ENCODE results near the gene NMUR1. TPM values are rescaled to one million over a fixed set of nuclear protein-coding genes. Genes with fewer than 3 reads are reported as not detected.

The NMUR1 gene
- total and polyA plus RNA-seq, 2 donors (not counting 3 experiments of a cell fraction or from before 2014, with no cell fraction given), result not detected

DNA sequence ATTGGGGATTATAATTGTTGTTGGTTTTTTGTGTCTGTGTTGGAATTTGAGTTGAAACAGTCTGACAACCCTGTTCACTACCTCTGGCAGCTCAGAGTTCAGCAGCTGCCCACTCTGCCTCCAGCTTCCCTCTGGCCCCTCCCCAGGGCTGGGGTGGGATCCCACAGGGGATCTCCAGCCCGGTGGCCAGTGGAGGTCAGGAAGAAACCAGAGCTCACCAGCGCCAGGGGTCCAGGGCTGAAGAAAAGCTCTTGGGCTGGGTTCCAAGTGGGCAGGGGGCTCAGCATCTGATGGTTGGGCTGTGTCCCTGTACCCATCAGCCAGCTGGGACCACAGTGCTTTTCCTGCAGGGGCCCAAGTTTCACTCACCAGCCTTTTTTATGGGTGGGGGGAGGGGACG, 49.5 kb downstream of the NMUR1 start:
- no peak for DNase-seq (ENCODE audit: low read depth, low spot score)
- no peaks in the 10 kb centered on the region for H3K36me3 ChIP-seq (ENCODE audit: control insufficient read depth in 2 of 2, extremely low read depth in 1 of 2, insufficient read depth in 2 of 2, low read length in 2 of 2)
- H2AFZ ChIP-seq (ENCODE audit: low read depth, low read length), result no peak overlapping the region
- H3K79me2 ChIP-seq (ENCODE audit: control insufficient read depth, insufficient read depth, low read length), result no peaks in the 10 kb centered on the region
- intact Hi-C loops (cut with micrococcal nuclease), result no loop called here
- H4K20me1 ChIP-seq (replicated peaks; ENCODE audit: control insufficient read depth, extremely low read depth, insufficient read depth, low read length), result no peaks in the 10 kb centered on the region
- FAIRE-seq, result no peak
- H3K27ac ChIP-seq (ENCODE audit: insufficient read depth, low read depth, low read length), result no peak overlapping the region
- peaks cover 9% of the 10 kb centered on the region for H3K4me1 ChIP-seq (ENCODE audit: control insufficient read depth, extremely low read depth, insufficient read depth, low read length)
- H3K9me3 ChIP-seq (replicated peaks; ENCODE audit: control insufficient read depth, insufficient read depth, low read length), result no peaks in the 10 kb centered on the region
- H3K9ac ChIP-seq (replicated peaks; ENCODE audit: extremely low read depth, insufficient read depth, low read length), result no peak overlapping the region
- CTCF ChIA-PET, result interaction anchor here (0.8 to 3.9 kb wide), 4 partner anchors 12 to 120 kb away, joined by 3 to 36 read pairs (median 15); partner anchors contain the start of gene NCL
- BruUV-seq (replicated peaks), result no TSS peak
- no peak overlapping the region for H3K4me3 ChIP-seq (replicated peaks in 1 of 3; ENCODE audit: insufficient read depth in 1 of 3, low read depth in 1 of 3, low read length in 3 of 3)
- POLR2A ChIA-PET, result interaction anchor here (6.9 kb wide), 1 partner anchor 16 kb away, joined by 42 read pairs; the partner anchor contains the start of gene NCL
- H3K27me3 ChIP-seq (ENCODE audit: control insufficient read depth in 2 of 2, insufficient read depth in 2 of 2, low read length in 2 of 2), result no peaks in the 10 kb centered on the region
- H3K4me2 ChIP-seq (ENCODE audit: insufficient read depth, low read length), result no peak overlapping the region
- no peaks in the 10 kb centered on the region for H3K9me1 ChIP-seq (replicated peaks; ENCODE audit: control insufficient read depth, extremely low read depth, insufficient read depth, low read length)
- TF ChIP-seq MYC (IDR thresholded peaks at IDR 0.05; ENCODE audit: low read depth, low read length), result no peak
- no peak for TF ChIP-seq GATA2 (IDR thresholded peaks at IDR 0.05; ENCODE audit: insufficient read depth, insufficient read length, low read depth, low read length)
- TF ChIP-seq JUN (IDR thresholded peaks at IDR 0.05; ENCODE audit: borderline replicate concordance, insufficient read depth, insufficient read length, low read depth), result no peak
- TF ChIP-seq EZH2 (IDR thresholded peaks at IDR 0.05; ENCODE audit: borderline replicate concordance, low read depth, low read length, severe bottlenecking), result no peak
- TF ChIP-seq, protein P1, sequence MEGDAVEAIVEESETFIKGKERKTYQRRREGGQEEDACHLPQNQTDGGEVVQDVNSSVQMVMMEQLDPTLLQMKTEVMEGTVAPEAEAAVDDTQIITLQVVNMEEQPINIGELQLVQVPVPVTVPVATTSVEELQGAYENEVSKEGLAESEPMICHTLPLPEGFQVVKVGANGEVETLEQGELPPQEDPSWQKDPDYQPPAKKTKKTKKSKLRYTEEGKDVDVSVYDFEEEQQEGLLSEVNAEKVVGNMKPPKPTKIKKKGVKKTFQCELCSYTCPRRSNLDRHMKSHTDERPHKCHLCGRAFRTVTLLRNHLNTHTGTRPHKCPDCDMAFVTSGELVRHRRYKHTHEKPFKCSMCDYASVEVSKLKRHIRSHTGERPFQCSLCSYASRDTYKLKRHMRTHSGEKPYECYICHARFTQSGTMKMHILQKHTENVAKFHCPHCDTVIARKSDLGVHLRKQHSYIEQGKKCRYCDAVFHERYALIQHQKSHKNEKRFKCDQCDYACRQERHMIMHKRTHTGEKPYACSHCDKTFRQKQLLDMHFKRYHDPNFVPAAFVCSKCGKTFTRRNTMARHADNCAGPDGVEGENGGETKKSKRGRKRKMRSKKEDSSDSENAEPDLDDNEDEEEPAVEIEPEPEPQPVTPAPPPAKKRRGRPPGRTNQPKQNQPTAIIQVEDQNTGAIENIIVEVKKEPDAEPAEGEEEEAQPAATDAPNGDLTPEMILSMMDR (IDR thresholded peaks at IDR 0.05; ENCODE audit: extremely low read depth in 1 of 2, insufficient read depth in 1 of 2, low read depth in 1 of 2, low read length in 2 of 2), result no peak
- TF ChIP-seq POLR2A (IDR thresholded peaks at IDR 0.05; ENCODE audit: low read depth, low read length), result no peak
- no peak for TF ChIP-seq FOS (IDR thresholded peaks at IDR 0.05; ENCODE audit: borderline replicate concordance, insufficient read depth, low read length)
- TF ChIP-seq POLR2AphosphoS5 (IDR thresholded peaks at IDR 0.05; ENCODE audit: insufficient read depth, low read depth, low read length), result no peak
- TF ChIP-seq, protein P2, sequence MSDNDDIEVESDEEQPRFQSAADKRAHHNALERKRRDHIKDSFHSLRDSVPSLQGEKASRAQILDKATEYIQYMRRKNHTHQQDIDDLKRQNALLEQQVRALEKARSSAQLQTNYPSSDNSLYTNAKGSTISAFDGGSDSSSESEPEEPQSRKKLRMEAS (IDR thresholded peaks at IDR 0.05; ENCODE audit: insufficient read depth, insufficient read length), result no peak
- dilution Hi-C loops (cut with MboI; ENCODE audit: extremely low pct_ligation_motif_present, low sequenced_read_pairs), result no loop called here
